GM12892 (cell line): ENCODE results near the gene FBXL7.

Source experiments
- POLR2A ChIP-seq: IDR thresholded peaks from 2 replicates; pipeline ENCODE4 v1.6.1; 2011; ENCODE audit warnings: low read depth, low read length, control low read depth
- POLR2AphosphoS5 ChIP-seq: IDR thresholded peaks from 2 replicates; pipeline ENCODE4 v1.6.1; 2011; ENCODE audit warnings: low read depth, low read length, control low read depth
- TAF1 ChIP-seq: IDR thresholded peaks from 2 replicates; pipeline ENCODE4 v1.6.1; 2011; ENCODE audit warnings: low read depth, mild to moderate bottlenecking, control low read depth, low read length, borderline replicate concordance

GRCh38 chr5:15789642-15790041 lies 289.7 kb downstream of the FBXL7 start:
- TF ChIP-seq POLR2A: no peak
- no peak for TF ChIP-seq TAF1
- TF ChIP-seq POLR2AphosphoS5: no peak
